Neural cell (in vitro differentiated cells): ENCODE results near the gene TACC2. TPM values are rescaled to one million over a fixed set of nuclear protein-coding genes. Genes with fewer than 3 reads are reported as not detected.

ENCODE experiments used
- H2AFZ ChIP-seq: fragments of 200-600, 300-800 bp; sonication (generic), shearing (Covaris generic); 2 replicates; pipeline ENCODE4 v1.6.0; 2014; ENCODE audit warnings: low read depth, mild to moderate bottlenecking, antibody characterized with exemption, low read length, moderate library complexity
- H3F3A ChIP-seq: fragments of 200-600 bp; shearing (Covaris generic); 2 replicates; pipeline ENCODE4 v1.6.1; 2016; ENCODE audit warnings: mild to moderate bottlenecking, moderate library complexity, mixed read lengths, antibody characterized with exemption, low read length; ENCODE audit not compliant: insufficient read depth, poor library complexity, severe bottlenecking
- H3K27ac ChIP-seq: fragments of 200-600, 300-800 bp; sonication (generic), shearing (Covaris generic); 2 replicates; pipeline ENCODE4 v1.5.1; 2014; ENCODE audit warnings: mild to moderate bottlenecking, low read length, moderate library complexity
- H3K27me3 ChIP-seq: fragments of 300-800, 200-600 bp; sonication (generic), shearing (Covaris generic); 2 replicates; pipeline ENCODE4 v1.6.0; 2014; ENCODE audit warnings: mild to moderate bottlenecking, low read depth, low read length, moderate library complexity; ENCODE audit not compliant: insufficient read depth
- H3K36me3 ChIP-seq: fragments of 300-800, 200-600 bp; sonication (generic), shearing (Covaris generic); 2 replicates; pipeline ENCODE4 v1.5.1; 2014; ENCODE audit warnings: mild to moderate bottlenecking, antibody characterized with exemption, low read length, moderate library complexity; ENCODE audit not compliant: insufficient read depth
- H3K4me2 ChIP-seq: fragments of 300-800, 200-600 bp; sonication (generic), shearing (Covaris generic); 2 replicates; pipeline ENCODE4 v1.6.0; 2014; ENCODE audit warnings: mild to moderate bottlenecking, low read length
- H3K4me3 ChIP-seq: fragments of 300-800, 200-600 bp; sonication (generic), shearing (Covaris generic); 2 replicates; pipeline ENCODE4 v1.5.1; 2014; ENCODE audit warnings: mild to moderate bottlenecking, low read length, moderate library complexity
- H3K79me2 ChIP-seq: fragments of 200-600 bp; shearing (Covaris generic); replicated peaks from 2 replicates; pipeline ENCODE4 v1.6.0; 2014; ENCODE audit warnings: mild to moderate bottlenecking, low read length, moderate library complexity; ENCODE audit not compliant: insufficient read depth
- H3K9ac ChIP-seq: fragments of 300-800, 200-600 bp; sonication (generic), shearing (Covaris generic); 2 replicates; pipeline ENCODE4 v1.6.1; 2016; ENCODE audit warnings: mild to moderate bottlenecking, low read length, mixed read lengths
- H3K9me2 ChIP-seq: fragments of 200-600 bp; shearing (Covaris generic); 2 replicates; pipeline ENCODE4 v1.6.1; 2016; ENCODE audit warnings: mild to moderate bottlenecking, low read length, mixed read lengths; ENCODE audit not compliant: insufficient read depth
- H3K9me3 ChIP-seq: fragments of 200-600, 300-800 bp; sonication (generic), shearing (Covaris generic); 2 replicates; pipeline ENCODE4 v1.6.1; 2016; ENCODE audit warnings: mild to moderate bottlenecking, mixed run types, low read length, moderate library complexity, mixed read lengths
- H4K20me1 ChIP-seq: fragments of 200-600 bp; shearing (Covaris generic); 2 replicates; pipeline ENCODE4 v1.6.1; 2016; ENCODE audit warnings: mild to moderate bottlenecking, mixed run types; ENCODE audit not compliant: insufficient read depth
- EP300 ChIP-seq: fragments of 450-650 bp; conservative IDR thresholded peaks from 2 replicates; pipeline ENCODE4 v1.6.1; 2014; ENCODE audit warnings: antibody characterized with exemption, mild to moderate bottlenecking, moderate library complexity; ENCODE audit not compliant: poor library complexity, severe bottlenecking
- EZH2 ChIP-seq: fragments of 200-600, 300-800 bp; shearing (Covaris generic), sonication (generic); IDR thresholded peaks from 2 replicates; pipeline ENCODE4 v1.6.1; 2014; ENCODE audit warnings: antibody characterized with exemption, low read length, borderline replicate concordance, mild to moderate bottlenecking; ENCODE audit not compliant: insufficient read depth, poor library complexity, severe bottlenecking
- MXI1 ChIP-seq: fragments of 450-650 bp; conservative IDR thresholded peaks from 2 replicates; pipeline ENCODE4 v1.6.1; 2014; ENCODE audit warnings: antibody characterized with exemption, mild to moderate bottlenecking; ENCODE audit not compliant: poor library complexity, severe bottlenecking
- POLR2AphosphoS5 ChIP-seq: IDR thresholded peaks from 2 replicates; pipeline ENCODE4 v1.6.1; 2012
- RAD21 ChIP-seq: fragments of 450-650 bp; conservative IDR thresholded peaks from 2 replicates; pipeline ENCODE4 v1.6.1; 2014; ENCODE audit warnings: antibody characterized with exemption, mild to moderate bottlenecking, moderate library complexity
- SMC3 ChIP-seq: fragments of 450-650 bp; conservative IDR thresholded peaks from 2 replicates; pipeline ENCODE4 v1.6.1; 2014; ENCODE audit warnings: antibody characterized with exemption, mild to moderate bottlenecking, moderate library complexity; ENCODE audit not compliant: poor library complexity
- TAF1 ChIP-seq: IDR thresholded peaks from 2 replicates; pipeline ENCODE4 v1.6.1; 2012; ENCODE audit warnings: low read depth
- polyA plus RNA-seq: library from polyadenylated mRNA; depleted of rRNA; stranded (reverse); fragments of >200 nt; gene quantifications from 2 replicates; pipeline ENCODE4 v1.2.3, GENCODE V29; 2014
- TF ChIP-seq, protein P1 (sequence below): fragments of 450-650 bp; IDR thresholded peaks from 2 replicates; pipeline ENCODE4 v1.5.1; 2014; ENCODE audit warnings: antibody characterized with exemption, mild to moderate bottlenecking, moderate library complexity; ENCODE audit not compliant: poor library complexity, severe bottlenecking
- TF ChIP-seq, protein P2 (sequence below): IDR thresholded peaks from 2 replicates; pipeline ENCODE4 v1.6.1; 2012; ENCODE audit warnings: borderline replicate concordance

Gene TACC2
- polyA plus RNA-seq, 1 donor from 2014 or later, result 17.6 TPM

DNA sequence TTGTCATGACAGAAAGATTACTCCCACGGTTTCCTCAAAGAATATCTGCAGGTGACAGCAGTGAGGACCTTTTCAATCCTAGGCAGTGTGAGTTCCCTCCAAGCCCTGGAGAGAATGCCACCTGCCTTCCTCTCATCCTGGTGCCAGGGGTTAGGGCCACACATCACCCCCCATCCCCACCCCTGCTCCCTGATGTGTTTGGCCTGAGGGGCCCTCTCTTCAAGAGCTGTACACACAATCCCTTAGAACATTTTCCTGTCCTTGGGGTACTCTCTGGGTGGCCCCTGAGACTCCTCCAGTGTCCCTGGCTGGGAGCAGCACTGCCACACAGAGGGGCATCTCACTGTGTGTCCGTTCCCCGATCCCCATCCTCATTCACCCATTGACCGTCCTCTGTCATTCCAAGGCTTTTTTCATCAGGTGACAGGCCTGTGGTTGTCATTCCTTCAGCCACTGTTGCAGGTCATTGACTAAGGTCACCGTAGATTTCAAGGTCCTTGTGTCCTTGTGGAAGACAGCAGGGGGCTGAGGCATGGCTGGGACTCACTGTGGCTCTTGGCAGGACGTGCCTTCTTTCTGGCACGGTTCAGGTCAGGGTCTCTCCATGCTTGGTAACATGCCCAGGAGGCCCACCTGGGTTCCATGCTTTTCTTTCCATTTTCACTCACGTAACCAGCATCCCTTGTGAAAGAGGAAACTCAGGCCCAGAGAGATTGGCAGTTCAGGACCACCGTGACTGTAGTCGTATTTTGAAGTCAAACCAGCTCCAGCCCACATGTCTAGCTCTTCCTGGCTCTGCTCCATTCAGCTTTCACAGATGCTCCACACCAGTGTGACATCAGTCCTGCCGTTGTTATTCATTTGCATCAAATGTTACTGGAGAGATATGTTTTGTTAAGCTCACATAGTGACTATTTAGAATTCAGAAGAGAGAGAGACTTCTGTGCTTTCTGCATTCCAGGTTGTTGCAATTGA is 255.3 kb downstream of the TACC2 start:
- no peaks in the 10 kb centered on the region for H3K27me3 ChIP-seq
- H3K79me2 ChIP-seq, result no peaks in the 10 kb centered on the region
- no peak overlapping the region for H3K9ac ChIP-seq
- no peaks in the 10 kb centered on the region for H3K9me3 ChIP-seq
- H2AFZ ChIP-seq, result no peak overlapping the region
- H4K20me1 ChIP-seq, result no peaks in the 10 kb centered on the region
- H3K4me3 ChIP-seq, result no peak overlapping the region
- no peak overlapping the region for H3K27ac ChIP-seq
- H3F3A ChIP-seq, result no peaks in the 10 kb centered on the region
- H3K36me3 ChIP-seq, result peaks cover 5% of the 10 kb centered on the region
- no peaks in the 10 kb centered on the region for H3K9me2 ChIP-seq
- no peak for TF ChIP-seq SMC3
- no peak for TF ChIP-seq RAD21
- TF ChIP-seq, protein P1, sequence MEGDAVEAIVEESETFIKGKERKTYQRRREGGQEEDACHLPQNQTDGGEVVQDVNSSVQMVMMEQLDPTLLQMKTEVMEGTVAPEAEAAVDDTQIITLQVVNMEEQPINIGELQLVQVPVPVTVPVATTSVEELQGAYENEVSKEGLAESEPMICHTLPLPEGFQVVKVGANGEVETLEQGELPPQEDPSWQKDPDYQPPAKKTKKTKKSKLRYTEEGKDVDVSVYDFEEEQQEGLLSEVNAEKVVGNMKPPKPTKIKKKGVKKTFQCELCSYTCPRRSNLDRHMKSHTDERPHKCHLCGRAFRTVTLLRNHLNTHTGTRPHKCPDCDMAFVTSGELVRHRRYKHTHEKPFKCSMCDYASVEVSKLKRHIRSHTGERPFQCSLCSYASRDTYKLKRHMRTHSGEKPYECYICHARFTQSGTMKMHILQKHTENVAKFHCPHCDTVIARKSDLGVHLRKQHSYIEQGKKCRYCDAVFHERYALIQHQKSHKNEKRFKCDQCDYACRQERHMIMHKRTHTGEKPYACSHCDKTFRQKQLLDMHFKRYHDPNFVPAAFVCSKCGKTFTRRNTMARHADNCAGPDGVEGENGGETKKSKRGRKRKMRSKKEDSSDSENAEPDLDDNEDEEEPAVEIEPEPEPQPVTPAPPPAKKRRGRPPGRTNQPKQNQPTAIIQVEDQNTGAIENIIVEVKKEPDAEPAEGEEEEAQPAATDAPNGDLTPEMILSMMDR, result no peak
- no peak for TF ChIP-seq TAF1
- TF ChIP-seq POLR2AphosphoS5, result no peak
- TF ChIP-seq EZH2, result no peak
- no peak for TF ChIP-seq EP300
- TF ChIP-seq MXI1, result no peak
- TF ChIP-seq, protein P2, sequence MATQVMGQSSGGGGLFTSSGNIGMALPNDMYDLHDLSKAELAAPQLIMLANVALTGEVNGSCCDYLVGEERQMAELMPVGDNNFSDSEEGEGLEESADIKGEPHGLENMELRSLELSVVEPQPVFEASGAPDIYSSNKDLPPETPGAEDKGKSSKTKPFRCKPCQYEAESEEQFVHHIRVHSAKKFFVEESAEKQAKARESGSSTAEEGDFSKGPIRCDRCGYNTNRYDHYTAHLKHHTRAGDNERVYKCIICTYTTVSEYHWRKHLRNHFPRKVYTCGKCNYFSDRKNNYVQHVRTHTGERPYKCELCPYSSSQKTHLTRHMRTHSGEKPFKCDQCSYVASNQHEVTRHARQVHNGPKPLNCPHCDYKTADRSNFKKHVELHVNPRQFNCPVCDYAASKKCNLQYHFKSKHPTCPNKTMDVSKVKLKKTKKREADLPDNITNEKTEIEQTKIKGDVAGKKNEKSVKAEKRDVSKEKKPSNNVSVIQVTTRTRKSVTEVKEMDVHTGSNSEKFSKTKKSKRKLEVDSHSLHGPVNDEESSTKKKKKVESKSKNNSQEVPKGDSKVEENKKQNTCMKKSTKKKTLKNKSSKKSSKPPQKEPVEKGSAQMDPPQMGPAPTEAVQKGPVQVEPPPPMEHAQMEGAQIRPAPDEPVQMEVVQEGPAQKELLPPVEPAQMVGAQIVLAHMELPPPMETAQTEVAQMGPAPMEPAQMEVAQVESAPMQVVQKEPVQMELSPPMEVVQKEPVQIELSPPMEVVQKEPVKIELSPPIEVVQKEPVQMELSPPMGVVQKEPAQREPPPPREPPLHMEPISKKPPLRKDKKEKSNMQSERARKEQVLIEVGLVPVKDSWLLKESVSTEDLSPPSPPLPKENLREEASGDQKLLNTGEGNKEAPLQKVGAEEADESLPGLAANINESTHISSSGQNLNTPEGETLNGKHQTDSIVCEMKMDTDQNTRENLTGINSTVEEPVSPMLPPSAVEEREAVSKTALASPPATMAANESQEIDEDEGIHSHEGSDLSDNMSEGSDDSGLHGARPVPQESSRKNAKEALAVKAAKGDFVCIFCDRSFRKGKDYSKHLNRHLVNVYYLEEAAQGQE, result no peak
- no peak overlapping the region for H3K4me2 ChIP-seq

DNA sequence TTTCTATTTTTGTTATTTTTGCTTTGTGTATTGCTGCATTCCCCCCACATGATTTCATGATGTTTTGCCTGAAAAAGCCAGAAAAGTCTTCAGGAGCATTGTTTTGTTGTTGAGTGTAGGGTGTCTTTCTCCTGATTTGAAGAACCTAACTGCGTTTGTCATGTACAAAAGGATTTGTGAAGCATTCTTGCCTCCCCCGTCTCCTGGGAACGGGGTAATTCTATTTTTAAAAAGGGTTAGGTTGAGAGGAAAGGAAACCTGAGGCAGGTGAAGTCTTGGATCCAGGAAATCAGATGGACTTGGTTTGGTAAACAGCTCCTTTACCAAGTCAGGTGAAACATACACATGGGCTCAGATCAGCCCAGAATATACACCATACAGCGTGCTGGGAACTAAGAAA is 256.2 kb downstream of the TACC2 start:
- Histone ChIP-seq H3K9ac (no peak overlapping the region), H3K27ac (no peak overlapping the region)

More for the DNA sequence above, 256.2 kb downstream of the TACC2 start:
- Histone ChIP-seq H2AFZ (no peak overlapping the region), H3K9me3 (no peaks in the 10 kb centered on the region), H3K9me2 (no peaks in the 10 kb centered on the region), H3K36me3 (no peaks in the 10 kb centered on the region), H3K79me2 (no peaks in the 10 kb centered on the region), H3K4me3 (no peak overlapping the region), H3F3A (no peaks in the 10 kb centered on the region), H3K27me3 (no peaks in the 10 kb centered on the region), H3K4me2 (no peak overlapping the region), H4K20me1 (no peaks in the 10 kb centered on the region)
- no peak for TF ChIP-seq EP300
- TF ChIP-seq TAF1, result no peak
- TF ChIP-seq, protein P1, result no peak
- TF ChIP-seq RAD21, result no peak
- TF ChIP-seq EZH2, result no peak
- TF ChIP-seq SMC3, result no peak
- TF ChIP-seq POLR2AphosphoS5, result no peak
- TF ChIP-seq, protein P2, result no peak
- TF ChIP-seq MXI1, result no peak
